ENCODE results near the gene SUSD5.
"Not testable (repeated sequence)": the region's sequence is repeated elsewhere in the genome, so short reads cannot be mapped to it uniquely, and the experiment has no call there.

Gene SUSD5

DNA sequence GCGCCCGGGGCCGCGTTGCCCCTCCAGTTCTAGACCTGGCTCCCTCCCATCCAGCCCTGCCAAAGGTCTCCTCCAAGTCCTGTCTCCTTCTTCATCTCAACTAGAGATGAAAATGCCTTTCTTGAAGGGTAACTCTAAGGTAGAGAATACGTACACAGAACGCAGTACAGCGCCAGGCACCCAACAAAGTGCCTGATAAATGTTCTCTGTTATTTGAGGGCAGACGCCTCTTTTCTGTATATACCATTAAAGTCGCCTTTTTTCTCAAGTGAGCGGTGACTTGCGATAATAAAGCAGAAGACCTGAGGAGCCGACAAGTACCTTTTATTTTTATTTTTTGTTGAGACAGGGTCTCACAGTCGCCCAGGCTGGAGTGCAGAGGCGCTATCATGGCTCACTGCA is 104.0 kb downstream of the SUSD5 start:
- peaks cover 15% of the 10 kb centered on the region for H3K4me1 ChIP-seq (ENCODE audit: insufficient read depth, low read length)
- H3K27me3 ChIP-seq (ENCODE audit: insufficient read depth, low read length), result no peaks in the 10 kb centered on the region
- no peaks in the 10 kb centered on the region for H3K36me3 ChIP-seq (ENCODE audit: insufficient read depth, low read length)
- H3K4me3 ChIP-seq (ENCODE audit: low read length), result peak overlapping the region; percentile 71
- H3K9me3 ChIP-seq (ENCODE audit: low read length), result no peaks in the 10 kb centered on the region
- peak overlapping the region; percentile 94 for H2AFZ ChIP-seq (ENCODE audit: low read depth, low read length)

DNA sequence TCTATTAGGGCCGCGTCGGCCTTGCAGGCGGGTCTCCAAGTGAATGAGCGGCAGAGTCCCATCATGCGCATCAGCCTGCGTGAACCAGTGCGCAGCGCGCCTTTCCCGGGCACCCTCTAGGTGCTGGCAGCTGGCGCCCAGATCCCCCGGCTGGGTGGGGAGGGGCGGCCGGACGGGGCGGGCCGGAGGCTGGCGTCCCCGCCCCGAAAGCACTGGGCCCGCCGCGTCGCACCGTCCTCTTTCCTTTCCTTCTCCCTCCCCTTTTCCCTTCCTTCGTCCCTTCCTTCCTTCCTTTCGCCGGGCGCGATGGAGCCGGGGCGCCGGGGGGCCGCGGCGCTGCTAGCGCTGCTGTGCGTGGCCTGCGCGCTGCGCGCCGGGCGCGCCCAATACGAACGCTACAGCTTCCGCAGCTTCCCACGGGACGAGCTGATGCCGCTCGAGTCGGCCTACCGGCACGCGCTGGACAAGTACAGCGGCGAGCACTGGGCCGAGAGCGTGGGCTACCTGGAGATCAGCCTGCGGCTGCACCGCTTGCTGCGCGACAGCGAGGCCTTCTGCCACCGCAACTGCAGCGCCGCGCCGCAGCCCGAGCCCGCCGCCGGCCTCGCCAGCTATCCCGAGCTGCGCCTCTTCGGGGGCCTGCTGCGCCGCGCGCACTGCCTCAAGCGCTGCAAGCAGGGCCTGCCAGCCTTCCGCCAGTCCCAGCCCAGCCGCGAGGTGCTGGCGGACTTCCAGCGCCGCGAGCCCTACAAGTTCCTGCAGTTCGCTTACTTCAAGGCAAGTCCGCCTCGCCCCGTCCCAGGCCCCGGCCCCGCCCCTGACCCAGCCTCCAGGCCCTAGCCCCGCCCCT is 104.6 kb downstream of the SUSD5 start, which contains the start of gene CRTAP:
Gene CRTAP, plus strand, starts transcription at position 243 of the 850 bp plus-strand sequence. Its CDS starts 64 bp downstream, at position 307.
- Histone ChIP-seq H3K4me3 (ENCODE audit: low read length) (peak within 1 kb of the TSS; percentile 71), H3K27me3 (ENCODE audit: insufficient read depth, low read length) (no peaks in the 10 kb centered on the region), H3K36me3 (ENCODE audit: insufficient read depth, low read length) (no peaks in the 10 kb centered on the region), H2AFZ (ENCODE audit: low read depth, low read length) (peak within 1 kb of the TSS; percentile 94), H3K9me3 (ENCODE audit: low read length) (no peaks in the 10 kb centered on the region), H3K4me1 (ENCODE audit: insufficient read depth, low read length) (peaks cover 15% of the 10 kb centered on the region)

DNA sequence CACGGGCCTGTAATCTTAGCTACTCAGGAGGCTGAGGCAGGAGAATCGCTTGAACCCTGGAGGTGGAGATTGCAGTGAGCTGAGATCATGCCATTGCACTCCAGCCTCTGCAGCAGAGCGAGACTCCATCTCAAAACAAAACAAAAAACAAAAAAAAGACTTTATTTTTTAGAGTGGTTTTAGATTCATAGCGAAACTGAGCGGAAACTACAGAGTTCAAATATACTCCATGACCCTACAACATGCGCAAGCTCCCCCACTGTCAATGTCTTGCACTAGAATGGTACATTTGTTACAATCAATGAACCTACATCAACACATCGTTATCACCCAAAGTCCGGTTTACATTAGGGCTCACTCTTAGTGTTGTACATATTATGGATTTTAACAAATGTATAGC is 107.0 kb downstream of the SUSD5 start:
- Histone ChIP-seq H3K27me3 (ENCODE audit: insufficient read depth, low read length) (no peaks in the 10 kb centered on the region), H3K4me1 (ENCODE audit: insufficient read depth, low read length) (peaks cover 15% of the 10 kb centered on the region), H3K36me3 (ENCODE audit: insufficient read depth, low read length) (no peaks in the 10 kb centered on the region), H3K4me3 (ENCODE audit: low read length) (no peak overlapping the region), H3K9me3 (ENCODE audit: low read length) (no peaks in the 10 kb centered on the region), H2AFZ (ENCODE audit: low read depth, low read length) (no peak overlapping the region)

DNA sequence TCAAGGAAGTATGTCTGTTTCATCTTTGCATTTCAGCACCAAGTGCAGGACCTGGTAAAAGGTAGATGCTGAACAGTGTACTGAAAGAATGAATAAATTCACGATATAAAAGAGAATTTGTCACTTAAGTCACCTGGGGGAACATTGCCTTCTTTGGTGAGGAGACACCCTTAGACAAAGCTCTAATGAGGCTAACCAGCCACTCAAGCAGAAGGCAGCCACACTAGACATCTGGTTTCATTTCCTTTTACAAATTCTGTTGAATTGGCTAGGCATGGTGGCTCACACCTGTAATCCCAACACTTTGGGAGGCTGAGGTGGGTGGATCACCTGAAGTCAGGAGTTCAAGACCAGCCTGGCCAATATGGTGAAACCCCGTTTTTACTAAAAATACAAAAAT is 111.8 kb downstream of the SUSD5 start:
- H3K27me3 ChIP-seq (ENCODE audit: insufficient read depth, low read length); H3K4me3 ChIP-seq (ENCODE audit: low read length); H3K4me1 ChIP-seq (ENCODE audit: insufficient read depth, low read length); H2AFZ ChIP-seq (ENCODE audit: low read depth, low read length); H3K36me3 ChIP-seq (ENCODE audit: insufficient read depth, low read length); H3K9me3 ChIP-seq (ENCODE audit: low read length): not testable (repeated sequence)

DNA sequence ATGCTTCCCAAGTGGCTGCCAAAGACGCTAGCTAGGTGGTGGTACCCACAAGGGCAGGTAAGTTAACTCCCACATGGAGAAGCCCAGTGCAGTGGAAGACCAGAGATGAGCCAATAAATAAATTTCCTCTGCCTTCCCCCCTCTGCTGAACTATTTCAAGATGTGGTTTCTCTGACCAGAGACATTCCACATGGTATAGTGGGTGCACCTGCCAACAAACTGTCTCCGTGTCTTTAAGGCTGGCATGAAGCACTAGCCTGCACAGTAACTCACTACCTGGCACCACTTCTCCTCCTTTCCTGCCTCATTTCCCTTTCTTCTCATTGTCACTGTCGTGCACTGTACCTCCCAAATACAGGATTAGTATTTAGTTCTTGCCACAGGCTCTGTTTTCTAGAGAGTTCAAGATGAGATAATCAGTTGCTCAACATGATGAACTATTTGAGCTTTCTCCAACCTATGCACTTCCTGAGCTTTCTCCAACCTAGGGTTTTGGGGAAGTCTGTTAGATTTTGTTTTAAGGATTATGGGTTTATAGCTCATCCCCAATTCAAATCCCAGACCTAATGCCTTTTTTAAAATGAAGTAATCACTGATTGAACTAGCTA is 113.2 kb downstream of the SUSD5 start:
- H3K27me3 ChIP-seq (ENCODE audit: insufficient read depth, low read length), result no peaks in the 10 kb centered on the region
- H2AFZ ChIP-seq (ENCODE audit: low read depth, low read length), result no peak overlapping the region

DNA sequence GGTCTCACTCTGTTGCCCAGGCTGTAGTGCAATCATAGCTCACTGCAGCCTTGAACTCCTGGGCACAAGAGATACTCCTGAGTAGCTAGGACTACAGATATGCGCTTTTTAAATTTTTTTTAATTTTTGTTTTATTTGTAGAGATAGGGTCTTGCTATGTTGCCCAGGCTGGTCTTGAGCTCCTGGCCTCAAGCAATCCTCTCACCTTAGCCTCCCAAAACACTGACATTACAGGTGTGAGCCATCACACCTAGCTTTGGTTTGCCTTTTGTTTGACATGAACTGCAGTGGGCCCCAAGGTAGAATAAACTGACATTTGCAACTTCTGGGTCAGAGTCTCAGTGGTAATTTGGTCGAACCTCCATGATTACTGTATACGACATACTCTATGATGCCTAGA is 113.8 kb downstream of the SUSD5 start:
- H3K27me3 ChIP-seq (ENCODE audit: insufficient read depth, low read length), result no peaks in the 10 kb centered on the region
- no peaks in the 10 kb centered on the region for H3K9me3 ChIP-seq (ENCODE audit: low read length)
- no peak overlapping the region for H2AFZ ChIP-seq (ENCODE audit: low read depth, low read length)
- H3K36me3 ChIP-seq (ENCODE audit: insufficient read depth, low read length), result no peaks in the 10 kb centered on the region
- H3K4me1 ChIP-seq (ENCODE audit: insufficient read depth, low read length), result no peaks in the 10 kb centered on the region
- no peak overlapping the region for H3K4me3 ChIP-seq (ENCODE audit: low read length)

More for the DNA sequence above, 113.2 kb downstream of the SUSD5 start:
- no peak overlapping the region for H3K4me3 ChIP-seq (ENCODE audit: low read length)
- H3K4me1 ChIP-seq (ENCODE audit: insufficient read depth, low read length), result no peaks in the 10 kb centered on the region
- no peaks in the 10 kb centered on the region for H3K9me3 ChIP-seq (ENCODE audit: low read length)
- no peaks in the 10 kb centered on the region for H3K36me3 ChIP-seq (ENCODE audit: insufficient read depth, low read length)

DNA sequence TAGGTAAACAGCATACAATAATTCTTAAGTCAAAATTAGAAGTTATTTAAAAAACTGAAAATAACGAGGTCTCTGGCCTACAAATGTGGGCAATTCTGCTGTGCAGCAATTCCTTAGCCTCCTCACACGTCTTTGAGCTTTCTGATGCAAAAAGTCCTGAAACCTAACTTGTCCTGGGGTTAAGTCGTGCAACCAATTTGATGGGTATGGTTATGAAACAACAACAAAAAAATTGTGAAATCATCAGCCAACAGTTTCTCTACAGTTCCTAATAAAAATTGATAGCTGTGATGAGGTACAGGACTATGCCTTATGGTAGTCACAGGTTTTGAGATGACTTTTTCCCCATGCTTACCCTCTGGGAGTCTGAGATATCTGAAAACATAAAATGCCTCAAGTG is 115.1 kb downstream of the SUSD5 start:
- H3K36me3 ChIP-seq (ENCODE audit: insufficient read depth, low read length), result no peaks in the 10 kb centered on the region
- no peak overlapping the region for H2AFZ ChIP-seq (ENCODE audit: low read depth, low read length)
- H3K4me1 ChIP-seq (ENCODE audit: insufficient read depth, low read length), result no peaks in the 10 kb centered on the region
- H3K27me3 ChIP-seq (ENCODE audit: insufficient read depth, low read length), result no peaks in the 10 kb centered on the region
- H3K9me3 ChIP-seq (ENCODE audit: low read length), result no peaks in the 10 kb centered on the region
- H3K4me3 ChIP-seq (ENCODE audit: low read length), result no peak overlapping the region

DNA sequence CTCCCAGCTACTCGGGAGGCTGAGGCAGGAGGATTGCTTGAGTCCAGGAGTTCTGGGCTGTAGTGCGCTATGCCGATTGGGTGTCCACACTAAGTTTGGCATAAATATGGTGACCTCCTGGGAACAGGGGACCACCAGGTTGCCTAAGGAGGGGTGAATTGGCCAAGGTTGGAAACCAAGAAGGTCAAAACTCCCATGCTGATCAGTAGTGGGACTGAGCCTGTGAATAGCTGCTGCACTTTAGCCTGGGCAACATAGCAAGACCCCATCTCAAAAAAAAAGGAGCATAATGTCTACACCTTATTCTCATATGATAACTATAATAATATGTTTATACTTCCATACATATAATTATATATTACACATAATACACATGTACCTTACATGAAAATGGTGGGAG is 115.6 kb downstream of the SUSD5 start:
- H3K4me3 ChIP-seq (ENCODE audit: low read length), result no peak overlapping the region
- no peak overlapping the region for H2AFZ ChIP-seq (ENCODE audit: low read depth, low read length)
- no peaks in the 10 kb centered on the region for H3K9me3 ChIP-seq (ENCODE audit: low read length)
- no peaks in the 10 kb centered on the region for H3K4me1 ChIP-seq (ENCODE audit: insufficient read depth, low read length)
- H3K27me3 ChIP-seq (ENCODE audit: insufficient read depth, low read length), result no peaks in the 10 kb centered on the region
- no peaks in the 10 kb centered on the region for H3K36me3 ChIP-seq (ENCODE audit: insufficient read depth, low read length)

DNA sequence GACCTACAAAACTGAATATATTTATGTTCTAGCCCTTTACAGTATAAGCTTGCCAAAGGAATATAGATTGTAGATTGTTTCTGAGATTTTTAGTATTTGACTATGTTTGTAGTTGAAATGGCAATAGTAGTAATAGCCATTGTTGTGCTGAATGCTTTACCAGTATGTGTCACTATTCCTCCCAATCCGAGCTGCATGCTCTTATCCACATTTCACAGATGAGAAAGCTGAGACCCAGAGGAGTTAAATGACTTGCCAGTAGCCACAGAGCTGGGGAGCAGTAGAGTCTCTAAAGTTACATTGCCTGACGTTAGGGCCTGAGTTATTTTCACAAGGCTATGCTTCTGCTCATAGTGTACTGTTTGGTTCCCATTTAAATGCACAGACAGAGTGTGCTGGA is 118.4 kb downstream of the SUSD5 start:
- Histone ChIP-seq H3K27me3 (ENCODE audit: insufficient read depth, low read length) (no peaks in the 10 kb centered on the region), H3K4me1 (ENCODE audit: insufficient read depth, low read length) (peaks cover 6% of the 10 kb centered on the region), H2AFZ (ENCODE audit: low read depth, low read length) (no peak overlapping the region), H3K4me3 (ENCODE audit: low read length) (no peak overlapping the region), H3K9me3 (ENCODE audit: low read length) (no peaks in the 10 kb centered on the region), H3K36me3 (ENCODE audit: insufficient read depth, low read length) (no peaks in the 10 kb centered on the region)

All from neuron (in vitro differentiated cells).